Ramos (cell line): Measurements from ENCODE around the gene SLC1A1.

ENCODE experiments used
- in situ Hi-C: fragments of 300-500 bp; cut with MboI; formaldehyde crosslinking; loops from one replicate; pipeline ENCODE4 v1.14.3; 2022; ENCODE audit warnings: low sequenced_read_pairs; ENCODE audit not compliant: unreplicated experiment

Gene SLC1A1

GRCh38 chr9:4573634-4574389 is 83.5 kb downstream of the SLC1A1 start:
- in situ Hi-C loops: no loop called here

GRCh38 chr9:4574657-4575243 is 84.5 kb downstream of the SLC1A1 start:
- in situ Hi-C loops: no loop called here

GRCh38 chr9:4575997-4576396 is 85.7 kb downstream of the SLC1A1 start:
- in situ Hi-C loops: no loop called here

- in situ Hi-C loops: no loop called here
Measured at GRCh38 chr9:4576448-4576847, 86.2 kb downstream of the SLC1A1 start.

- in situ Hi-C loops: no loop called here
Measured at GRCh38 chr9:4579001-4579400, 88.7 kb downstream of the SLC1A1 start.

- in situ Hi-C loops: no loop called here
Measured at GRCh38 chr9:4581035-4581760, 90.9 kb downstream of the SLC1A1 start.

- in situ Hi-C loops: no loop called here
Measured at GRCh38 chr9:4581861-4582565, 91.7 kb downstream of the SLC1A1 start.

- in situ Hi-C loops: no loop called here
Measured at GRCh38 chr9:4583001-4583400, 92.7 kb downstream of the SLC1A1 start.

GRCh38 chr9:4584636-4585035 is 94.4 kb downstream of the SLC1A1 start:
- in situ Hi-C loops: no loop called here

- in situ Hi-C loops: no loop called here
Measured at GRCh38 chr9:4585135-4585534, 94.9 kb downstream of the SLC1A1 start.

GRCh38 chr9:4588721-4589120 is 98.5 kb downstream of the SLC1A1 start:
- in situ Hi-C loops: no loop called here

GRCh38 chr9:4590430-4591122 is 100.3 kb downstream of the SLC1A1 start:
- in situ Hi-C loops: no loop called here

- in situ Hi-C loops: no loop called here
Measured at GRCh38 chr9:4591123-4591500, 100.8 kb downstream of the SLC1A1 start.

GRCh38 chr9:4592295-4592694 is 102.0 kb downstream of the SLC1A1 start:
- in situ Hi-C loops: no loop called here

- in situ Hi-C loops: no loop called here
Measured at GRCh38 chr9:4592886-4593285, 102.6 kb downstream of the SLC1A1 start.

GRCh38 chr9:4594545-4594944 is 104.3 kb downstream of the SLC1A1 start:
- in situ Hi-C loops: no loop called here

GRCh38 chr9:4594994-4595393 is 104.7 kb downstream of the SLC1A1 start:
- in situ Hi-C loops: no loop called here

- in situ Hi-C loops: no loop called here
Measured at GRCh38 chr9:4596165-4596922, 106.1 kb downstream of the SLC1A1 start.

GRCh38 chr9:4600368-4600767 is 110.1 kb downstream of the SLC1A1 start:
- in situ Hi-C loops: no loop called here

- in situ Hi-C loops: no loop called here
Measured at GRCh38 chr9:4603830-4604229, 113.6 kb downstream of the SLC1A1 start.
